OCI-LY3 (cell line): ENCODE data around the gene SLC6A9.

Experiments used
- H2AFZ ChIP-seq: fragments of 200-600, 300-600 bp; shearing (Covaris generic); 2 replicates; pipeline ENCODE4 v1.6.0; 2014; ENCODE audit warnings: antibody characterized with exemption, low read depth, low read length
- H3K27ac ChIP-seq: fragments of 200-600, 300-600 bp; sonication (generic); 2 replicates; pipeline ENCODE4 v1.5.1; 2014; ENCODE audit warnings: mild to moderate bottlenecking, low read length, moderate library complexity, mixed read lengths
- H3K27me3 ChIP-seq: fragments of 200-600, 300-600 bp; sonication (generic); 2 replicates; pipeline ENCODE4 v1.6.1; 2014; ENCODE audit warnings: low read depth, low read length, mixed read lengths
- H3K36me3 ChIP-seq: fragments of 200-600, 300-600 bp; sonication (generic); replicated peaks from 2 replicates; pipeline ENCODE3; 2014; ENCODE audit warnings: low read depth, low read length, mixed read lengths
- H3K4me1 ChIP-seq: fragments of 300-600, 200-600 bp; sonication (generic); 2 replicates; pipeline ENCODE4 v1.6.1; 2014; ENCODE audit warnings: low read length, mixed read lengths
- H3K4me2 ChIP-seq: fragments of 200-600, 300-600 bp; sonication (generic); 2 replicates; pipeline ENCODE4 v1.6.1; 2014; ENCODE audit warnings: low read length, mixed read lengths
- H3K4me3 ChIP-seq: fragments of 300-600, 200-600 bp; sonication (generic); 2 replicates; pipeline ENCODE4 v1.5.1; 2014; ENCODE audit warnings: antibody characterized with exemption, mild to moderate bottlenecking, low read length, moderate library complexity
- H3K79me2 ChIP-seq: fragments of 300-600, 200-600 bp; shearing (Covaris generic); 2 replicates; pipeline ENCODE4 v1.6.1; 2014; ENCODE audit warnings: mild to moderate bottlenecking, low read length, mixed read lengths
- H3K9ac ChIP-seq: fragments of 300-600, 200-600 bp; shearing (Covaris generic); 2 replicates; pipeline ENCODE4 v1.6.0; 2014; ENCODE audit warnings: mild to moderate bottlenecking, low read length, moderate library complexity
- H3K9me3 ChIP-seq: fragments of 200-600, 300-600 bp; shearing (Covaris generic); 2 replicates; pipeline ENCODE4 v1.6.1; 2014; ENCODE audit warnings: low read length, mixed read lengths; ENCODE audit not compliant: insufficient read depth
- H4K20me1 ChIP-seq: fragments of 200-600, 300-600 bp; sonication (generic); 2 replicates; pipeline ENCODE4 v1.6.1; 2016; ENCODE audit warnings: low read length, mixed read lengths; ENCODE audit not compliant: insufficient read depth
- CTCF ChIP-seq: fragments of 200-600, 300-600 bp; sonication (generic); IDR thresholded peaks from 2 replicates; pipeline ENCODE4 v1.5.1; 2014; ENCODE audit warnings: antibody characterized with exemption, low read length, low read depth
- EZH2phosphoT487 ChIP-seq: fragments of 200-600 bp; shearing (Covaris generic); IDR thresholded peaks from 2 replicates; pipeline ENCODE4 v1.6.1; 2018; ENCODE audit warnings: antibody characterized with exemption, mixed run types, low read depth

The SLC6A9 gene

GRCh38 chr1:43951021-43951985 lies 80.0 kb downstream of the SLC6A9 start:
- Histone ChIP-seq H3K36me3 (no peaks in the 10 kb centered on the region), H3K4me1 (peaks cover 6% of the 10 kb centered on the region), H3K9ac (no peak overlapping the region), H2AFZ (no peak overlapping the region), H3K79me2 (peaks cover 13% of the 10 kb centered on the region), H4K20me1 (no peaks in the 10 kb centered on the region), H3K27ac (no peak overlapping the region), H3K9me3 (no peaks in the 10 kb centered on the region), H3K27me3 (no peaks in the 10 kb centered on the region), H3K4me2 (no peak overlapping the region), H3K4me3 (no peak overlapping the region)
- TF ChIP-seq CTCF (no peak), EZH2phosphoT487 (no peak)

GRCh38 chr1:43949678-43950077 lies 81.6 kb downstream of the SLC6A9 start:
- Histone ChIP-seq H3K79me2 (peaks cover 26% of the 10 kb centered on the region), H3K27ac (no peak overlapping the region), H3K4me2 (no peak overlapping the region), H3K9me3 (no peaks in the 10 kb centered on the region), H3K27me3 (no peaks in the 10 kb centered on the region), H2AFZ (no peak overlapping the region), H4K20me1 (no peaks in the 10 kb centered on the region), H3K4me1 (peaks cover 6% of the 10 kb centered on the region), H3K36me3 (no peaks in the 10 kb centered on the region), H3K4me3 (no peak overlapping the region), H3K9ac (no peak overlapping the region)
- TF ChIP-seq CTCF (no peak), EZH2phosphoT487 (no peak)

- Histone ChIP-seq H3K79me2 (peaks cover 30% of the 10 kb centered on the region), H3K27ac (no peak overlapping the region), H2AFZ (no peak overlapping the region), H3K27me3 (no peaks in the 10 kb centered on the region), H3K4me1 (peaks cover 6% of the 10 kb centered on the region), H3K36me3 (no peaks in the 10 kb centered on the region), H3K9me3 (no peaks in the 10 kb centered on the region), H4K20me1 (no peaks in the 10 kb centered on the region), H3K4me2 (peak overlapping the region; percentile 95), H3K9ac (peak overlapping the region; percentile 80; the same call in 1 of the 2 replicates), H3K4me3 (peak overlapping the region; percentile 96)
- TF ChIP-seq CTCF (no peak), EZH2phosphoT487 (no peak)
These were observed 83.3 kb downstream of the SLC6A9 start for GRCh38 chr1:43947874-43948437.
